Mesodermal cell (in vitro differentiated cells): Measurements from ENCODE around the gene ARCN1.
"Not testable (repeated sequence)": the region's sequence is repeated elsewhere in the genome, so short reads cannot be mapped to it uniquely, and the experiment has no call there.

Experiments
- H3K27ac ChIP-seq: 2 replicates; pipeline ENCODE4 v1.7.0; 2013; ENCODE audit warnings: mild to moderate bottlenecking, low read depth, low read length, moderate library complexity; ENCODE audit not compliant: severe bottlenecking
- H3K36me3 ChIP-seq: 2 replicates; pipeline ENCODE4 v1.7.1; 2013; ENCODE audit warnings: mild to moderate bottlenecking, low read length, moderate library complexity; ENCODE audit not compliant: control insufficient read depth, insufficient read depth
- H3K4me1 ChIP-seq: one replicate; pipeline ENCODE4 v1.7.1; 2013; ENCODE audit warnings: mild to moderate bottlenecking, low read length; ENCODE audit not compliant: insufficient read depth, control insufficient read depth, poor library complexity, severe bottlenecking
- H3K4me3 ChIP-seq: 2 replicates; pipeline ENCODE4 v1.7.0; 2013; ENCODE audit warnings: low read length, control low read depth, mild to moderate bottlenecking; ENCODE audit not compliant: insufficient read depth, poor library complexity, severe bottlenecking; ENCODE audit errors: extremely low read depth
- H3K9me3 ChIP-seq: 2 replicates; pipeline ENCODE4 v1.7.1; 2013; ENCODE audit warnings: mild to moderate bottlenecking, low read length, moderate library complexity; ENCODE audit not compliant: control insufficient read depth
- WGBS, 2 experiments: methylation state at CpG; one replicate each; pipeline ENCODE4 v1.1.5; 2013; ENCODE audit warnings: missing lambda C conversion rate in 2 of 2; ENCODE audit not compliant: insufficient coverage in 2 of 2; 5-methylcytosine and 5-hydroxymethylcytosine counted together

The ARCN1 gene

DNA sequence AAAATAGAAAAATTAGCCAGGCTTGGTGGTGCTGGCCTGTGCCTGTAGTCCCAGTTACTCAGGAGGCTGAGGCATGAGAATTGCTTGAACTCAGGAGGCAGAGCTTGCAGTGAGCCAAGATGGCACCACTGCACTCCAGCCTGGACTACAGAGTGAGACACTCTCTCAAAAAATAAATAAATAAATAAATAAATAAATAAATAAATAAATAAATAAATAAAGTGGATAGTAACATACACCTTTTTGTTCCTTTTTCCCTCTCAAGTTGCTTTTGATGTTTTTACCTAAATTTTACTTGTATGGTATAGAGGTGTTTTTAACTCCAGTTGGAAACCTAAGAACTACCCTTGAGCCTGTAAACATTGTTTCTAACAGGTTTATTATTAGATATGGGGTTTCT lies 5.8 kb downstream of the ARCN1 start:
- H3K4me1 ChIP-seq, H3K4me3 ChIP-seq, H3K9me3 ChIP-seq, H3K27ac ChIP-seq: not testable (repeated sequence)
- peaks cover 44% of the 10 kb centered on the region for H3K36me3 ChIP-seq

DNA sequence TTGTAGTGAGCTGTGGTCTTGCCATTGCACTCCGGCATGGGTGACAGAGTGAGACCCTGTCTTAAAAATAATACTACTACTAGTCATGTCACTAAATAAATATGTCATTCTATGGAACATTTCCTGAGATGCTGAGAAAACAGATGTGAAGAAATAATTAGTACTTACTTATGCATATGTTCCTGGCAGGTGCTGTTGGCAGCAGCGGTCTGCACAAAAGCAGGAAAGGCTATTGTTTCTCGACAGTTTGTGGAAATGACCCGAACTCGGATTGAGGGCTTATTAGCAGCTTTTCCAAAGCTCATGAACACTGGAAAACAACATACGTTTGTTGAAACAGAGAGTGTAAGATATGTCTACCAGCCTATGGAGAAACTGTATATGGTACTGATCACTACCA lies 8.8 kb downstream of the ARCN1 start:
- H3K36me3 ChIP-seq: peaks cover 67% of the 10 kb centered on the region
- H3K27ac ChIP-seq: no peak overlapping the region
- WGBS, 2 experiments: 100% methylated on average over 4 of the region's 6 CpGs
- no peaks in the 10 kb centered on the region for H3K4me1 ChIP-seq
- no peaks in the 10 kb centered on the region for H3K9me3 ChIP-seq
- H3K4me3 ChIP-seq: no peak overlapping the region

DNA sequence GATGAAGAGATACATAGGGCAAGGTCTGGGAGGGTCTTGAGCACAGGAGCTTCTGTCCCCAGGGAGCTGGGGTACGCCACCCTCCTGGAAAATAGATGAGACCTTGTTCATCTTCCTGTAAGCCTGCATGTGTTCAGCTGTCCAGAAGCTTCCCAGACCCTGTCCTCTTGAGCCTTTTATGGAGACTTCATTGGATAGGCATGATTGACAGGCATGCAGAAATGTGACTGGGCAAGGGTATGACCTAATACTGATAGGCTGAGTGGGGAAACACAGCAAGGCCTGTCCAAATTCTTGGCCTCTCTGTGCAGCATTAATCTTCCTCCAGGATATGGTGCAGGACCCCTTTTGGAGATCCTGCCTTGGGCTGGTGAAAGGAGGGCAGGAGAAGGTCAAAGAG lies 15.7 kb downstream of the ARCN1 start:
- H3K27ac ChIP-seq: no peak overlapping the region
- no peaks in the 10 kb centered on the region for H3K4me1 ChIP-seq
- H3K36me3 ChIP-seq: peaks cover 97% of the 10 kb centered on the region
- WGBS, 2 experiments: 100% methylated on average over 1 of the region's 1 CpG
- H3K9me3 ChIP-seq: no peaks in the 10 kb centered on the region
- no peak overlapping the region for H3K4me3 ChIP-seq

DNA sequence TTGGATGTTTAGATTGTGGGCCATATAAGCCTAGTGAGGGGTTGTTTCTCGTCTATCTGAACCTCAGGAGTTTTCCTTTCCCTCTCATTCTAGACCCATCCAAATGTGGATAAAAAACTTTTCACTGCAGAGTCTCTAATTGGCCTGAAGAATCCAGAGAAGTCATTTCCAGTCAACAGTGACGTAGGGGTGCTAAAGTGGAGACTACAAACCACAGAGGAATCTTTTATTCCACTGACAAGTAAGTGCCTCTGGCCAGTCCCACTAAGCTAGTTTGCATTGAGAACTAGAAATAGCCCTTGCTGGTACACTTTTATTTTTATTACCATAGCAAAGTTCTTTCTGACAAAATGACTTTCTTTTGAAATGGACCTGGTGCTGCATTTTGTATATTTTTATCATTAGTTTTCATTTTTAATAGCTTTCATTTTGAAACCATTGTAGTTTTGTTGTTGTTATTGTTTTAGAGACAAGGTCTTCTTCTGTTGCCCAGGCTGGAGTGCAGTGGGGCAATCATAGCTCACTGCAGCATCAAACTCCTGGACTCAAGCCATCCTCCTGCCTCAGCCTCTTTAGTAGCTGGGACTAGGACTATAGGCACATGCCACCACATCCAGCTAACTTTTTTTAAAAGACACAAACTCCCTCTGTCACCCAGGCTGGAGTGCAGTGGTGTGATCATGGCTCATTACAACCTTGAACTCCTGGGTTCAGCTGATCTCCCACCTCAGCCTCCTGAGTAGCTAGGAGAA lies 20.6 kb downstream of the ARCN1 start:
- no peaks in the 10 kb centered on the region for H3K4me1 ChIP-seq
- no peaks in the 10 kb centered on the region for H3K9me3 ChIP-seq
- H3K27ac ChIP-seq: no peak overlapping the region
- peaks cover 96% of the 10 kb centered on the region for H3K36me3 ChIP-seq
- WGBS, 2 experiments: 100% methylated on average over 1 of the region's 2 CpGs
- H3K4me3 ChIP-seq: no peak overlapping the region

DNA sequence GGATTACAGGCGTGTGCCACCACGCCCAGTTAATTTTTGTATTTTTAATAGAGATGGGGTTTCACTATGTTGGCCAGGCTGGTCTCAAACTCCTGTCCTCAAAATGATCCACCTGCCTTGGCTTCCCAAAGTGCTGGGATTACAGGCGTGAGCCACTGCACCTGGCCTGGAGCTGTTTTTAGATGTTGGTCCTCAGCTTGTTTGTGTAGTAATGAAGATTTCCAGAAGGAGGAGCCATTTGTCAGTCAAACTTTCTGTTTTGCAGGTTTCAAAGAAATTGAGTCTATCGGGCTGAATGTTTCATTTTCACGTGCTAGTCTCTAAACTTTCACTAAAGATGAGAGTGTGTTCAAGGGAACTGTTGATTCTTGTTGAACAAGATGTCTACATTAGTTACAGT lies 22.8 kb downstream of the ARCN1 start:
- WGBS, 2 experiments: 60 to 92% methylated on average over 2 of the region's 5 CpGs
- H3K9me3 ChIP-seq, H3K27ac ChIP-seq, H3K4me1 ChIP-seq, H3K4me3 ChIP-seq: not testable (repeated sequence)
- peaks cover 97% of the 10 kb centered on the region for H3K36me3 ChIP-seq

DNA sequence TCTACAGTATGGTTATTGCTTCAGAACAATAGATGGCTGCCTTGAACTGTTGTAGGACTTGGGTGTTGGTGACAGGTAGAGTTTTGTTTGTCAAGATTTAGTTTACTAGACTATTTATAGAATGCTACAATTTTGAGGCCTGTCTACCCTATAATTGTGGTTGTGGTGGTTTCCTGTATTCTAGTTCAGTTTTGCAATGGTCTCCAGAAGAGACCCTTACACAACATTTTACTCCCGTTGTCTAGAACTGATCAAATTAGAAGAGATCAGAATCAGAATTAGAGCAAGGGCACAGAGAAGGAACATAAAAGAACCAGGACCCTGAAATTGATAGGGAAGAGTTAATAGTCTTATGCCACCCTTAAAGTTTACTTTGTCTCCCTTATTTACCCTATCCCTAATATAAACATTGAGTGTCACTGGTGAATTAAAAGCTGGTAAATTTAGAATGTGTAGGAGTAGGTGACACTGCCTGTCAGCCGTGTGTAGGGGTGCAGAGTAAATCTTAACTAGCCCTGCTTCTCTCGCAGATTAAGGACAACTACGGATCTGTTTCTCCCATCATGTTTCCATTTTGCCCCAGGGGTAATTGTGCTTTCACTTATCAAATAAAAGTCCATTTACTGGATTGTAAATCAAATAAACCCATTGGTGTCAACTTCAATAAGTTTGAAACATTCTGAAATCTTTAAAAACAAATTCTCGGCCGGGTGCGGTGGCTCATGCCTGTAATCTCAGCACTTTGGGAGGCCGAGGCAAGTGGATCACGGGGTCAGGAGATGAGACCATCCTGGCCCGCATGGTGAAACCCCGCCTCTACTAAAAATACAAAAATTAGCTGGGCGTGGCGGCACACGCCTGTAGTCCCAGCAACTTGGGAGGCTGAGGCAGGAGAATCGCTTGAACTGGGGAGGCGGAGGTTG lies 24.3 kb downstream of the ARCN1 start:
- no peak overlapping the region for H3K4me3 ChIP-seq
- H3K4me1 ChIP-seq: no peaks in the 10 kb centered on the region
- H3K9me3 ChIP-seq: no peaks in the 10 kb centered on the region
- WGBS, 2 experiments: 96 to 97% methylated on average over 12 to 13 of the region's 16 CpGs
- peaks cover 97% of the 10 kb centered on the region for H3K36me3 ChIP-seq
- no peak overlapping the region for H3K27ac ChIP-seq

DNA sequence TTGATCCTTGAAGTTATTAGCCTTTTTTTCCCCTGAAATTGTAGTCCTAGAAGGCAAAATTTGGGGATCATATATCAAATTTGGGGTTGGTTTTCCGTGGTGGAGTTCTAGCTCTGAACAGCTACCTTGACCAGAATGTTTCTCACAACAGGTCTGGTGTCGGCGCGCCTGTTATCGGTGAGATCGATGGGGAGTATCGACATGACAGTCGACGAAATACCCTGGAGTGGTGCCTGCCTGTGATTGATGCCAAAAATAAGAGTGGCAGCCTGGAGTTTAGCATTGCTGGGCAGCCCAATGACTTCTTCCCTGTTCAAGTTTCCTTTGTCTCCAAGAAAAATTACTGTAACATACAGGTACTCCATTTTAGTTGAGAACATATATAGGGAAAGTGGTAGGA lies 25.3 kb downstream of the ARCN1 start:
- Histone ChIP-seq H3K27ac (no peak overlapping the region), H3K9me3 (no peaks in the 10 kb centered on the region), H3K4me1 (no peaks in the 10 kb centered on the region), H3K36me3 (peaks cover 98% of the 10 kb centered on the region), H3K4me3 (no peak overlapping the region)
- 96 to 98% methylated on average over 9 of the region's 9 CpGs for WGBS, 2 experiments

DNA sequence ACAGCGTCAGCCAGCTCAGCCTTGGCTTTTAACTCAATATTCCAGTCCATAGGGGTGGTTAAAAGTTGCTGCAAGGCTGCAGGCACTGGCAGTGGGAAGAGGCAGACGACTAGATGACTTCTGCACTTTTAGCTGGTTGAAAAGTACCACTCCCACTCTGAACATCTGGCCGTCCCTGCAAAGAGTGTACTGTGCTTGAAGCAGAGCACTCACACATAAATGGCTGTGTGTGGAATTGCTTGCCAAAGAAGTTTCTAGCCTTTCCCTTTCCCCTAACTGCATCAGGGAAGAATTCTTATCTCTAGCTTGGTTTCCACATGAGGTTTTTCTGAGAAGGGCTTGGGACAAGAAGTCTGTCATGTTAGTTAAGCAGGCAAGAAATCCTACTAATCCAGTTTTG lies 30.1 kb downstream of the ARCN1 start:
- WGBS, 2 experiments: 100% methylated on average over 1 to 2 of the region's 3 CpGs

DNA sequence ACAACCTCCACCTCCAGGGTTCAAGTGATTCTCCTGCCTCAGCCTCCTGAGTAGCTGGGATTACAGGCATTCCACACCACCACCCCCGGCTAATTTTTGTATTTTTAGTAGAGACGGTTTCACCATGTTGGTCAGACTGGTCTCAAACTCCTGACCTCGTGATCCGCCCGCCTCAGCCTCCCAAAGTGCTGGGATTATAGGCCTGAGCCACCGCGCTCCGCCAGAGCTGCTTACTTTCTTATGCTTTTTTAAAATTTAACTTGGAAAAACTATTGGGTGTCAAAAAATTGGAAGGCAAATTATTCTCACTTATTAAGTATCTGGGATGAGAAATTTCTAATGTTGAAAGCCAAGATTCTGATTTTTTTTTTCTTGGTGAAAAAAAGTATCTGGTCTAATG lies 31.5 kb downstream of the ARCN1 start:
- not testable (repeated sequence) for H3K4me3 ChIP-seq, H3K27ac ChIP-seq, H3K9me3 ChIP-seq
- H3K36me3 ChIP-seq: peaks cover 45% of the 10 kb centered on the region
- 86 to 90% methylated on average over 6 to 8 of the region's 8 CpGs for WGBS, 2 experiments
- peaks cover 30% of the 10 kb centered on the region for H3K4me1 ChIP-seq

More for the DNA sequence above, 30.1 kb downstream of the ARCN1 start:
- H3K27ac ChIP-seq: no peak overlapping the region
- peaks cover 28% of the 10 kb centered on the region for H3K4me1 ChIP-seq
- no peaks in the 10 kb centered on the region for H3K9me3 ChIP-seq
- peaks cover 58% of the 10 kb centered on the region for H3K36me3 ChIP-seq
- H3K4me3 ChIP-seq: no peak overlapping the region

DNA sequence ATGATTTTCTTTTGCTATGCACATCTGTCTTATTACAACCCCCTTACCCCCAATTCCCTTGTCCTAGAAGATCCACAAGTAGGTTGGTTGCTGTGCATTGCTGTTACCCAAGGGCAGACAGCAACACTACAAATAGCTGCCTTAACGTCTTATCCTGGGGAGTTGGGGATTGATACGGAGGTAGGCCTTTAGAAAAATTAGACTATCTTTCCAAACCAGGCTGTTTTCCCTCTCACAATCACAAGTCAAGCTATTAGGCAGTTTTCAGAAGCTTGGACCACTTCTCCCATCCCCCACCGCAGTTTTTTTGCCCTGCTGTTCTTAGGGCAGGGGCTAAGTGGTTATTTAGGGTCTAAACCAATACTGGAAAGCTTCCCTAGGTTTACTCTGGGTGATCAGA lies 32.4 kb downstream of the ARCN1 start:
- Histone ChIP-seq H3K9me3 (no peaks in the 10 kb centered on the region), H3K27ac (peak overlapping the region; percentile 72), H3K4me3 (no peak overlapping the region), H3K36me3 (peaks cover 37% of the 10 kb centered on the region), H3K4me1 (peaks cover 38% of the 10 kb centered on the region)
- WGBS, 2 experiments: 83% methylated on average over 2 of the region's 3 CpGs; no CpG with 5 or more reads in 1 of the 2 experiments
